NB4 (cell line): ENCODE data around the gene MEF2A.

Experiments used
- DNase-seq: peaks from one replicate; pipeline ENCODE4 v3.0.0; 2010; ENCODE audit warnings: low read depth
- H3K4me3 ChIP-seq: one replicate; pipeline ENCODE4 v1.5.1; 2011; ENCODE audit warnings: mild to moderate bottlenecking, low read depth, low read length, moderate library complexity
- MAX ChIP-seq: IDR thresholded peaks from 2 replicates; pipeline ENCODE4 v1.6.1; 2011; ENCODE audit warnings: low read depth, low read length
- MYC ChIP-seq: IDR thresholded peaks from 2 replicates; pipeline ENCODE4 v1.6.1; 2011; ENCODE audit warnings: low read depth, low read length
- POLR2A ChIP-seq: IDR thresholded peaks from 2 replicates; pipeline ENCODE4 v1.6.1; 2011; ENCODE audit warnings: mild to moderate bottlenecking; ENCODE audit not compliant: insufficient read length; ENCODE audit errors: extremely low read depth
- TF ChIP-seq, protein P1 (sequence below): IDR thresholded peaks from one replicate; pipeline ENCODE4 v1.5.1; 2012; ENCODE audit warnings: low read depth, low read length

Gene MEF2A

DNA sequence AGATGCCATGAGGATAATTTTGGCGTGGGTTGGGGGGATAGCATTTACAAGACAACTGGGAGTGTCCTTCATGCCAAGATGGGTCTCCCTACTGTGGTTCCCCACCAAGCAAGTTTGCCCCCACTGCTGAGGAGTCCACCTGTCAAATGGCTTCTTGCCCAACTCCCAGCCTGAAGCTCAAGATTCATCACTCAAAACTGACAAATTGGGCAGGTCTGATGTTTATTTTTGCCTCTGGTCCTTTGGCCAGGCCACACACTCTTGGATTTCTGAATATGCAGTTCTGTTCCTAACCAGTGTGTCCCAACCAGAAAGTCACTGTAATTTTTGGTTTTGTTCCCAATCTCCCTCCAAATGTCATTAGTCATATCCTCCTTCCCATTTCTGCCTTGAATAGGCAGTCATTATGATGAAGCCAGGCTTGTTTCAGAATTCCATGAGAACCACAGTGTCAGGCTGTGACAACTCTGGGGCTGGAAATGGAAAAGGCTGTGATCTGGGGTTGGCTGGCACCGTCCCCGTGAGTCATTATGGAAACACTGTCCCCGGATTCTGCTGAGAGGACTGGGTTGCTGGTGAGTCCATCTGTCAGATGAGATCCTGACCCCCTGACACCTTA lies 29.3 kb upstream of the MEF2A start:
- no peak for DNase-seq

GRCh38 chr15:99537344-99537743 lies 28.4 kb upstream of the MEF2A start:
- no peak for DNase-seq
- no peak overlapping the region for H3K4me3 ChIP-seq
- no peak for TF ChIP-seq MAX
- TF ChIP-seq, protein P1, sequence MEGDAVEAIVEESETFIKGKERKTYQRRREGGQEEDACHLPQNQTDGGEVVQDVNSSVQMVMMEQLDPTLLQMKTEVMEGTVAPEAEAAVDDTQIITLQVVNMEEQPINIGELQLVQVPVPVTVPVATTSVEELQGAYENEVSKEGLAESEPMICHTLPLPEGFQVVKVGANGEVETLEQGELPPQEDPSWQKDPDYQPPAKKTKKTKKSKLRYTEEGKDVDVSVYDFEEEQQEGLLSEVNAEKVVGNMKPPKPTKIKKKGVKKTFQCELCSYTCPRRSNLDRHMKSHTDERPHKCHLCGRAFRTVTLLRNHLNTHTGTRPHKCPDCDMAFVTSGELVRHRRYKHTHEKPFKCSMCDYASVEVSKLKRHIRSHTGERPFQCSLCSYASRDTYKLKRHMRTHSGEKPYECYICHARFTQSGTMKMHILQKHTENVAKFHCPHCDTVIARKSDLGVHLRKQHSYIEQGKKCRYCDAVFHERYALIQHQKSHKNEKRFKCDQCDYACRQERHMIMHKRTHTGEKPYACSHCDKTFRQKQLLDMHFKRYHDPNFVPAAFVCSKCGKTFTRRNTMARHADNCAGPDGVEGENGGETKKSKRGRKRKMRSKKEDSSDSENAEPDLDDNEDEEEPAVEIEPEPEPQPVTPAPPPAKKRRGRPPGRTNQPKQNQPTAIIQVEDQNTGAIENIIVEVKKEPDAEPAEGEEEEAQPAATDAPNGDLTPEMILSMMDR, result no peak
- no peak for TF ChIP-seq MYC
- TF ChIP-seq POLR2A, result no peak

More for the DNA sequence above, 29.3 kb upstream of the MEF2A start:
- no peak overlapping the region for H3K4me3 ChIP-seq
- TF ChIP-seq, protein P1, result no peak

DNA sequence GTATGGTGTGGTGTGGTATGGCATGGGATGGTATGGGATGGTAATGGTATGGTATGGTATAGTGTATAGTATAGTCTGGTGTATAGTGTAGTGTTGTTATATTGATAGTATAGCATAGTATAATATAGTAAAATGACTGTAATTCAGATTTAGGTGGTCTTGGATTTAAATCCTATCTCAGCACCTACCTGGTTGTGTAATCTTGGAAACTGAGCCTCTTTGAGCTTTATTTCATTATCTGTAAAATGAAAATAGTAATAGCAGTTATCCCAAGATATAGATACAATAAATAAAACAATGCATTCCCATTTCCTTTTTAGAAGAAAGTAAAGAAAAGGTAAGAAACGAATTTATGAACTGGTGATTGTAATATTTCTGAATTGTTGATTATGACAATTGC lies 27.5 kb upstream of the MEF2A start:
- TF ChIP-seq, protein P1, result no peak
- no peak overlapping the region for H3K4me3 ChIP-seq
- no peak for DNase-seq

- H3K4me3 ChIP-seq, result no peak overlapping the region
- TF ChIP-seq, protein P1, result no peak
- DNase-seq, result no peak
These were observed 23.0 kb upstream of the MEF2A start for GRCh38 chr15:99542828-99543227.

DNA sequence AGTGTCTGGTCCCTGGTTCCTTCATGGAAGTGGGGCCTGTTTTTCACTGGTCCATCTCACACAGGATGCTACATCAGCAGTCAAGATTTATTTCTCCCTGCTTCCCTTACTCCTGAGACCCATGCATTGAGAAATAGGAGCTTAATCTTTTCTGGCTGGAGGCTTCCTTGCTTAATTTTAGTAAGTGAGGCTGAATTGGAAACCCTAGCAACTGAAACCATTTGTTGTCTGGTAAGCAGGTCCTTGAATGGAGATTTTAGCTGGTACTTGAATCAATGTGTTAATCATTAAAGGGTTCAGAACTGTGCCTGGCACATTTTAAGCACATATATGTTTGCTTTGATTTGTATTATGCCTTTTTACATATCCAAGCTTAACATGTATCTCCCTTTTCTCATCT lies 20.2 kb upstream of the MEF2A start:
- TF ChIP-seq POLR2A (no peak), MAX (no peak), MYC (no peak)
- TF ChIP-seq, protein P1, result no peak
- DNase-seq, result no peak
- no peak overlapping the region for H3K4me3 ChIP-seq

- H3K4me3 ChIP-seq, result no peak overlapping the region
- TF ChIP-seq MAX (no peak), POLR2A (no peak)
- TF ChIP-seq, protein P1, result no peak
These were observed 19.2 kb upstream of the MEF2A start for GRCh38 chr15:99546441-99547100.

More at GRCh38 chr15:99546441-99547100, 19.2 kb upstream of the MEF2A start:
- no peak for DNase-seq
